ENCODE results near the gene ZNF792. TPM values are rescaled to one million over a fixed set of nuclear protein-coding genes. Genes with fewer than 3 reads are reported as not detected.
"Not testable (repeated sequence)": the region's sequence is repeated elsewhere in the genome, so short reads cannot be mapped to it uniquely, and the experiment has no call there.

ZNF792 gene
- total RNA-seq, 4 donors from 2014 or later: 7.5 to 13.2 (median 9.3) TPM

- Histone ChIP-seq H3K27ac (peak overlapping the region; percentile 77 to 100 (median 98)), H3K4me3 (replicated peaks in 1 of 3) (peak overlapping the region; percentile 3 to 97 (median 64)), H3K4me1 (peaks cover 25 to 57% of the 10 kb centered on the region in 2 donors), H3K9me3 (no peaks in the 10 kb centered on the region), H3K36me3 (no peaks in the 10 kb centered on the region), H3K27me3 (no peaks in the 10 kb centered on the region)
- intact Hi-C loops (cut with DNase I): no loop called here
- 0 to 13% methylated on average over 1 to 3 of the region's 37 CpGs for WGBS, 2 donors
- no peak for DNase-seq
- TF ChIP-seq POLR2A (IDR thresholded peaks at IDR 0.05) (peak in 1 of 2 donors; percentile 80), CTCF (IDR thresholded peaks at IDR 0.05) (no peak)
These were observed 36.3 kb upstream of the ZNF792 start for GRCh38 chr19:35000338-35000646.

GRCh38 chr19:34999498-35000337 lies 35.7 kb upstream of the ZNF792 start, which contains the start of gene GRAMD1A:
TSS of gene GRAMD1A (plus strand) at chr19:35000323. CDS start at chr19:35000479, 156 bp downstream.
- Histone ChIP-seq H3K4me3 (replicated peaks in 1 of 3) (peak within 1 kb of the TSS; percentile 3 to 97 (median 69)), H3K9me3 (no peaks in the 10 kb centered on the region), H3K36me3 (no peaks in the 10 kb centered on the region), H3K4me1 (peaks cover 25 to 59% of the 10 kb centered on the region in 2 donors), H3K27me3 (no peaks in the 10 kb centered on the region), H3K27ac (peak within 1 kb of the TSS; percentile 98 to 100 (median 99))
- intact Hi-C loops (cut with DNase I): no loop called here
- TF ChIP-seq CTCF (IDR thresholded peaks at IDR 0.05) (no peak), POLR2A (IDR thresholded peaks at IDR 0.05) (peak; percentile 38 to 62)
- peak; percentile 88 for DNase-seq
- WGBS, 2 donors: 0 to 3% methylated on average over 26 to 38 of the region's 45 CpGs

- WGBS, 2 donors: 54 to 56% methylated on average over 13 of the region's 13 CpGs
- H3K9me3 ChIP-seq: no peaks in the 10 kb centered on the region
- H3K27ac ChIP-seq: peak overlapping the region; percentile 98 to 100 (median 99)
- H3K4me1 ChIP-seq: peaks cover 25 to 57% of the 10 kb centered on the region in 2 donors
- no peaks in the 10 kb centered on the region for H3K27me3 ChIP-seq
- intact Hi-C loops (cut with DNase I): no loop called here
- peak overlapping the region in 1 of 3 donors; percentile 97 for H3K4me3 ChIP-seq (replicated peaks in 1 of 3)
- H3K36me3 ChIP-seq: no peaks in the 10 kb centered on the region
- no peak for DNase-seq
- TF ChIP-seq CTCF (IDR thresholded peaks at IDR 0.05) (no peak), POLR2A (IDR thresholded peaks at IDR 0.05) (no peak)
These were observed 34.9 kb upstream of the ZNF792 start for GRCh38 chr19:34998777-34999497.

- H3K36me3 ChIP-seq; H3K27me3 ChIP-seq; intact Hi-C loops (cut with DNase I); DNase-seq; H3K9me3 ChIP-seq; H3K4me3 ChIP-seq (replicated peaks in 1 of 3): not testable (repeated sequence)
- WGBS, 2 donors: 91 to 92% methylated on average over 7 of the region's 7 CpGs
- Histone ChIP-seq H3K4me1 (peaks cover 25 to 50% of the 10 kb centered on the region in 2 donors), H3K27ac (peak overlapping the region in 2 of 3 donors; percentile 98 to 100)
These were observed 34.2 kb upstream of the ZNF792 start for GRCh38 chr19:34998224-34998623.

GRCh38 chr19:34997071-34997617 lies 33.1 kb upstream of the ZNF792 start:
- H3K4me1 ChIP-seq: peaks cover 21 to 40% of the 10 kb centered on the region in 2 donors
- TF ChIP-seq CTCF (IDR thresholded peaks at IDR 0.05): no peak
- TF ChIP-seq POLR2A (IDR thresholded peaks at IDR 0.05): no peak
- H3K4me3 ChIP-seq (replicated peaks in 1 of 3): no peak overlapping the region
- H3K36me3 ChIP-seq: no peaks in the 10 kb centered on the region
- H3K27ac ChIP-seq: peak overlapping the region; percentile 5 to 47 (median 34)
- no peak for DNase-seq
- intact Hi-C loops (cut with DNase I): no loop called here
- H3K9me3 ChIP-seq: no peaks in the 10 kb centered on the region
- WGBS, 2 donors: 61 to 71% methylated on average over 8 of the region's 8 CpGs
- H3K27me3 ChIP-seq: no peaks in the 10 kb centered on the region

Data from thyroid gland (tissue), 4 donors.